ENCODE data around the gene ZNF700.
"Not testable (repeated sequence)": the region's sequence is repeated elsewhere in the genome, so short reads cannot be mapped to it uniquely, and the experiment has no call there.

- not testable (repeated sequence) for TF ChIP-seq CTCF (IDR thresholded peaks at IDR 0.05; ENCODE audit: low read length); EZH2 (IDR thresholded peaks at IDR 0.05; ENCODE audit: borderline replicate concordance, low read length)
Measured at GRCh38 chr19:11941361-11941887, 16.5 kb downstream of the ZNF700 start.

All from OCI-LY1 (cell line).